ENCODE data around the gene LPP. TPM values are rescaled to one million over a fixed set of nuclear protein-coding genes. Genes with fewer than 3 reads are reported as not detected.

LPP gene
- total and polyA plus RNA-seq, 10 of the 15 experiments (the other 5 are each of a cell fraction or from before 2014, with no cell fraction given): under 0.01 to 0.62 (median 0.03) TPM

- POLR2A ChIA-PET: no interaction called here
Measured at GRCh38 chr3:188662214-188662613, 508.3 kb downstream of the LPP start.

More at GRCh38 chr3:188662214-188662613, 508.3 kb downstream of the LPP start:
- Histone ChIP-seq H3K27me3 (replicated peaks in 1 of 2; ENCODE audit: control insufficient read depth in 2 of 2, insufficient read depth in 2 of 2, low read length in 1 of 2) (no peaks in the 10 kb centered on the region; a peak in 1 of 4 replicates), H3K9me3 (replicated peaks; ENCODE audit: control insufficient read depth, insufficient read depth, low read length) (no peaks in the 10 kb centered on the region), H3K79me2 (ENCODE audit: control insufficient read depth, insufficient read depth, low read length) (no peaks in the 10 kb centered on the region), H3K4me2 (ENCODE audit: control insufficient read depth, insufficient read depth) (no peak overlapping the region), H3K27ac (ENCODE audit: control insufficient read depth, insufficient read depth) (no peak overlapping the region), H3K4me3 (no peak overlapping the region), H3K4me1 (ENCODE audit: control insufficient read depth, insufficient read depth, low read length) (no peaks in the 10 kb centered on the region), H3K9ac (ENCODE audit: control insufficient read depth, insufficient read depth, low read length) (no peak overlapping the region), H3K36me3 (ENCODE audit: control insufficient read depth in 2 of 2, insufficient read depth in 2 of 2, low read length in 1 of 2) (no peaks in the 10 kb centered on the region), H2AFZ (ENCODE audit: control insufficient read depth, low read depth, low read length) (no peak overlapping the region), H4K20me1 (ENCODE audit: control insufficient read depth, insufficient read depth) (no peaks in the 10 kb centered on the region)
- intact Hi-C loops (cut with micrococcal nuclease; ENCODE audit: unreplicated experiment) (loop anchor here (10.0 kb wide), 1 partner anchor 917 kb away; the partner anchor contains the start of gene BCL6), in situ Hi-C loops (cut with MboI) (no loop called here)
- ChIA-PET RAD21 (ENCODE audit: unreplicated experiment) (no interaction called here), SMC1A (ENCODE audit: uncharacterized antibody, unreplicated experiment) (no interaction called here), CTCF (interaction anchor here (2.9 kb wide), 1 partner anchor 922 kb away, joined by 12 read pairs; no protein-coding TSS in a partner anchor)
- DNase-seq (ENCODE audit: low read depth, low spot score): no peak
- BruUV-seq (replicated peaks): no TSS peak
- no peak for FAIRE-seq
- TF ChIP-seq, protein P1, sequence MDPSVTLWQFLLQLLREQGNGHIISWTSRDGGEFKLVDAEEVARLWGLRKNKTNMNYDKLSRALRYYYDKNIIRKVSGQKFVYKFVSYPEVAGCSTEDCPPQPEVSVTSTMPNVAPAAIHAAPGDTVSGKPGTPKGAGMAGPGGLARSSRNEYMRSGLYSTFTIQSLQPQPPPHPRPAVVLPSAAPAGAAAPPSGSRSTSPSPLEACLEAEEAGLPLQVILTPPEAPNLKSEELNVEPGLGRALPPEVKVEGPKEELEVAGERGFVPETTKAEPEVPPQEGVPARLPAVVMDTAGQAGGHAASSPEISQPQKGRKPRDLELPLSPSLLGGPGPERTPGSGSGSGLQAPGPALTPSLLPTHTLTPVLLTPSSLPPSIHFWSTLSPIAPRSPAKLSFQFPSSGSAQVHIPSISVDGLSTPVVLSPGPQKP (IDR thresholded peaks at IDR 0.05; ENCODE audit: low read depth, low read length): no peak
- TF ChIP-seq SMC3 (IDR thresholded peaks at IDR 0.05; ENCODE audit: borderline replicate concordance, low read length) (no peak), TCF12 (IDR thresholded peaks at IDR 0.05; ENCODE audit: low read depth, low read length) (no peak), SREBF1 (IDR thresholded peaks at IDR 0.05; ENCODE audit: low read length) (no peak), ASH2L (IDR thresholded peaks at IDR 0.05; ENCODE audit: borderline replicate concordance, low read depth) (no peak), CHD2 (IDR thresholded peaks at IDR 0.05; ENCODE audit: borderline replicate concordance, low read depth, low read length) (no peak), STAT3 (IDR thresholded peaks at IDR 0.05; ENCODE audit: low read depth, low read length) (no peak), CREB1 (IDR thresholded peaks at IDR 0.05; ENCODE audit: low read depth) (no peak), SUZ12 (IDR thresholded peaks at IDR 0.05; ENCODE audit: unreplicated experiment) (no peak)
- TF ChIP-seq, protein P2, sequence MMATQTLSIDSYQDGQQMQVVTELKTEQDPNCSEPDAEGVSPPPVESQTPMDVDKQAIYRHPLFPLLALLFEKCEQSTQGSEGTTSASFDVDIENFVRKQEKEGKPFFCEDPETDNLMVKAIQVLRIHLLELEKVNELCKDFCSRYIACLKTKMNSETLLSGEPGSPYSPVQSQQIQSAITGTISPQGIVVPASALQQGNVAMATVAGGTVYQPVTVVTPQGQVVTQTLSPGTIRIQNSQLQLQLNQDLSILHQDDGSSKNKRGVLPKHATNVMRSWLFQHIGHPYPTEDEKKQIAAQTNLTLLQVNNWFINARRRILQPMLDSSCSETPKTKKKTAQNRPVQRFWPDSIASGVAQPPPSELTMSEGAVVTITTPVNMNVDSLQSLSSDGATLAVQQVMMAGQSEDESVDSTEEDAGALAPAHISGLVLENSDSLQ (IDR thresholded peaks at IDR 0.05): no peak
- ATAC-seq: no peak
- 0% methylated on average over 1 of the region's 1 CpG for WGBS (ENCODE audit: insufficient coverage, insufficient replicate concordance, low lambda C conversion rate, missing lambda C conversion rate)

All from GM12878 (cell line).